Measurements from ENCODE around the gene RNF208. TPM values are rescaled to one million over a fixed set of nuclear protein-coding genes. Genes with fewer than 3 reads are reported as not detected.

RNF208 gene
- total and polyA plus RNA-seq, 9 of the 15 experiments (the other 6 are each of a cell fraction or from before 2014, with no cell fraction given) = 0.15 to 6.9 (median 0.50) TPM; not detected in 2

DNA sequence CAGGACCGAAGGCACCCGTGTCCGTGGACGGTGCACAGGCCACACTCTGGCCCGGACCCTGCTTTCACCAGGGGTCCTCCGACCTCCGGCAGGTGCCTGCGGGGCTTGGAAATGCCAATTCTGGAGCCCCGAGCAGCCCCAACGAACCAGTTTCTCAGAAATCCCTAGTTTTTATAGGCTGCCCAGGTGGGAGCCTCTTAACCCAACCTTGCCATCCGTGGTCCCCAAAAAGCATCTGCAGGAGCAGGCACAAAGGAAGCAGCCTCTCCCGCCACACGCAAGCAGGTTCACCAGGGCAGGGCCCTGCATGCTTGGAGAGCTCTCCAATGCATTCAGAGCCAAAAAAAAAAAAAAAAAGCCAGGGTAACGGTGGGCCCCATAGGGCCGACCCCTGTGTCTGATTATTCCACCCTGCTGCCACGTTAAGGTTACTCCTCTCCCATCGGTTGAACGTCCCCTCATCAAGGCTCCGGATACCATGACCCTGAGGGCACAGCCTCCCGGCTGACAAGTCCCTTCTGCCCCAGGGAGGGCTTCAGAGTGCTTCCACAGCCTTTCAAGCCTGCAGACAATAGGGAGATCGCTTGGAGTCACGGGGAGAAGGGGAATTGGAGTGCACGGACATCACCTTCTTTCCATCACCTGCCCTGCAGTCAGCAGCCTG lies 20.7 kb downstream of the RNF208 start (continued):
- TF ChIP-seq, protein P1, sequence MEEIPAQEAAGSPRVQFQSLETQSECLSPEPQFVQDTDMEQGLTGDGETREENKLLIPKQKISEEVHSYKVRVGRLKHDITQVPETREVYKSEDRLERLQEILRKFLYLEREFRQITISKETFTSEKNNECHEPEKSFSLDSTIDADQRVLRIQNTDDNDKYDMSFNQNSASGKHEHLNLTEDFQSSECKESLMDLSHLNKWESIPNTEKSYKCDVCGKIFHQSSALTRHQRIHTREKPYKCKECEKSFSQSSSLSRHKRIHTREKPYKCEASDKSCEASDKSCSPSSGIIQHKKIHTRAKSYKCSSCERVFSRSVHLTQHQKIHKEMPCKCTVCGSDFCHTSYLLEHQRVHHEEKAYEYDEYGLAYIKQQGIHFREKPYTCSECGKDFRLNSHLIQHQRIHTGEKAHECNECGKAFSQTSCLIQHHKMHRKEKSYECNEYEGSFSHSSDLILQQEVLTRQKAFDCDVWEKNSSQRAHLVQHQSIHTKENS (CRISPR knock-in tag; IDR thresholded peaks at IDR 0.05) = no peak
- no peak for TF ChIP-seq ZNF146 (CRISPR knock-in tag; IDR thresholded peaks at IDR 0.05; ENCODE audit: unreplicated experiment)
- peak; percentile 8 for TF ChIP-seq POLR2B (IDR thresholded peaks at IDR 0.05; ENCODE audit: low read depth, partially characterized antibody)
- TF ChIP-seq, protein P2, sequence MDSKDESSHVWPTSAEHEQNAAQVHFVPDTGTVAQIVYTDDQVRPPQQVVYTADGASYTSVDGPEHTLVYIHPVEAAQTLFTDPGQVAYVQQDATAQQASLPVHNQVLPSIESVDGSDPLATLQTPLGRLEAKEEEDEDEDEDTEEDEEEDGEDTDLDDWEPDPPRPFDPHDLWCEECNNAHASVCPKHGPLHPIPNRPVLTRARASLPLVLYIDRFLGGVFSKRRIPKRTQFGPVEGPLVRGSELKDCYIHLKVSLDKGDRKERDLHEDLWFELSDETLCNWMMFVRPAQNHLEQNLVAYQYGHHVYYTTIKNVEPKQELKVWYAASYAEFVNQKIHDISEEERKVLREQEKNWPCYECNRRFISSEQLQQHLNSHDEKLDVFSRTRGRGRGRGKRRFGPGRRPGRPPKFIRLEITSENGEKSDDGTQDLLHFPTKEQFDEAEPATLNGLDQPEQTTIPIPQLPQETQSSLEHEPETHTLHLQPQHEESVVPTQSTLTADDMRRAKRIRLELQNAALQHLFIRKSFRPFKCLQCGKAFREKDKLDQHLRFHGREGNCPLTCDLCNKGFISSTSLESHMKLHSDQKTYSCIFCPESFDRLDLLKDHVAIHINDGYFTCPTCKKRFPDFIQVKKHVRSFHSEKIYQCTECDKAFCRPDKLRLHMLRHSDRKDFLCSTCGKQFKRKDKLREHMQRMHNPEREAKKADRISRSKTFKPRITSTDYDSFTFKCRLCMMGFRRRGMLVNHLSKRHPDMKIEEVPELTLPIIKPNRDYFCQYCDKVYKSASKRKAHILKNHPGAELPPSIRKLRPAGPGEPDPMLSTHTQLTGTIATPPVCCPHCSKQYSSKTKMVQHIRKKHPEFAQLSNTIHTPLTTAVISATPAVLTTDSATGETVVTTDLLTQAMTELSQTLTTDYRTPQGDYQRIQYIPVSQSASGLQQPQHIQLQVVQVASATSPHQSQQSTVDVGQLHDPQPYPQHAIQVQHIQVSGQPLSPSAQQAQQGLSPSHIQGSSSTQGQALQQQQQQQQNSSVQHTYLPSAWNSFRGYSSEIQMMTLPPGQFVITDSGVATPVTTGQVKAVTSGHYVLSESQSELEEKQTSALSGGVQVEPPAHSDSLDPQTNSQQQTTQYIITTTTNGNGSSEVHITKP (IDR thresholded peaks at IDR 0.05; ENCODE audit: partially characterized antibody) = no peak
- TF ChIP-seq CHCHD3 (CRISPR knock-in tag; IDR thresholded peaks at IDR 0.05) = no peak
- TF ChIP-seq ARID2 (IDR thresholded peaks at IDR 0.05) = no peak
- no peak for TF ChIP-seq SETDB1 (IDR thresholded peaks at IDR 0.05; ENCODE audit: low read length)
- no peak for TF ChIP-seq PRMT5 (CRISPR knock-in tag; IDR thresholded peaks at IDR 0.05)
- no peak for TF ChIP-seq BMI1 (IDR thresholded peaks at IDR 0.05; ENCODE audit: low read length)
- TF ChIP-seq, protein P3, sequence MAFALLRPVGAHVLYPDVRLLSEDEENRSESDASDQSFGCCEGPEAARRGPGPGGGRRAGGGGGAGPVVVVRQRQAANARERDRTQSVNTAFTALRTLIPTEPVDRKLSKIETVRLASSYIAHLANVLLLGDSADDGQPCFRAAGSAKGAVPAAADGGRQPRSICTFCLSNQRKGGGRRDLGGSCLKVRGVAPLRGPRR (CRISPR knock-in tag; IDR thresholded peaks at IDR 0.05) = no peak
- TF ChIP-seq, protein P4, sequence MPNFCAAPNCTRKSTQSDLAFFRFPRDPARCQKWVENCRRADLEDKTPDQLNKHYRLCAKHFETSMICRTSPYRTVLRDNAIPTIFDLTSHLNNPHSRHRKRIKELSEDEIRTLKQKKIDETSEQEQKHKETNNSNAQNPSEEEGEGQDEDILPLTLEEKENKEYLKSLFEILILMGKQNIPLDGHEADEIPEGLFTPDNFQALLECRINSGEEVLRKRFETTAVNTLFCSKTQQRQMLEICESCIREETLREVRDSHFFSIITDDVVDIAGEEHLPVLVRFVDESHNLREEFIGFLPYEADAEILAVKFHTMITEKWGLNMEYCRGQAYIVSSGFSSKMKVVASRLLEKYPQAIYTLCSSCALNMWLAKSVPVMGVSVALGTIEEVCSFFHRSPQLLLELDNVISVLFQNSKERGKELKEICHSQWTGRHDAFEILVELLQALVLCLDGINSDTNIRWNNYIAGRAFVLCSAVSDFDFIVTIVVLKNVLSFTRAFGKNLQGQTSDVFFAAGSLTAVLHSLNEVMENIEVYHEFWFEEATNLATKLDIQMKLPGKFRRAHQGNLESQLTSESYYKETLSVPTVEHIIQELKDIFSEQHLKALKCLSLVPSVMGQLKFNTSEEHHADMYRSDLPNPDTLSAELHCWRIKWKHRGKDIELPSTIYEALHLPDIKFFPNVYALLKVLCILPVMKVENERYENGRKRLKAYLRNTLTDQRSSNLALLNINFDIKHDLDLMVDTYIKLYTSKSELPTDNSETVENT (CRISPR knock-in tag; IDR thresholded peaks at IDR 0.05) = 0 out of 2 replicates have a peak, but pooled peaks have one; percentile 7
- TF ChIP-seq ZFP1 (CRISPR knock-in tag; IDR thresholded peaks at IDR 0.05) = no peak
- TF ChIP-seq MYC (IDR thresholded peaks at IDR 0.05; ENCODE audit: low read depth, low read length) = no peak
- TF ChIP-seq MYC (CRISPR knock-in tag; IDR thresholded peaks at IDR 0.05; ENCODE audit: borderline replicate concordance, low read depth) = peak; percentile 69; the same call in 1 of the 2 replicates
- no peak for TF ChIP-seq FUS (optimal IDR thresholded peaks at IDR 0.05; ENCODE audit: low read depth, low read length)
- TF ChIP-seq ZNF384 (IDR thresholded peaks at IDR 0.05; ENCODE audit: low read depth, low read length) = no peak
- TF ChIP-seq, protein P5, sequence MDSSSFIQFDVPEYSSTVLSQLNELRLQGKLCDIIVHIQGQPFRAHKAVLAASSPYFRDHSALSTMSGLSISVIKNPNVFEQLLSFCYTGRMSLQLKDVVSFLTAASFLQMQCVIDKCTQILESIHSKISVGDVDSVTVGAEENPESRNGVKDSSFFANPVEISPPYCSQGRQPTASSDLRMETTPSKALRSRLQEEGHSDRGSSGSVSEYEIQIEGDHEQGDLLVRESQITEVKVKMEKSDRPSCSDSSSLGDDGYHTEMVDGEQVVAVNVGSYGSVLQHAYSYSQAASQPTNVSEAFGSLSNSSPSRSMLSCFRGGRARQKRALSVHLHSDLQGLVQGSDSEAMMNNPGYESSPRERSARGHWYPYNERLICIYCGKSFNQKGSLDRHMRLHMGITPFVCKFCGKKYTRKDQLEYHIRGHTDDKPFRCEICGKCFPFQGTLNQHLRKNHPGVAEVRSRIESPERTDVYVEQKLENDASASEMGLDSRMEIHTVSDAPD (CRISPR knock-in tag; IDR thresholded peaks at IDR 0.05) = no peak
- TF ChIP-seq SUPT5H (IDR thresholded peaks at IDR 0.05) = no peak
- TF ChIP-seq E2F3 (CRISPR knock-in tag; IDR thresholded peaks at IDR 0.05) = no peak

All from K562 (cell line).